ENCODE data around the gene PPOX.
A peak's percentile ranks its signal among the peaks of the same experiment; 100 is the strongest.

Gene PPOX

GRCh38 chr1:161172776-161173376 lies 6.7 kb downstream of the PPOX start:
- no peak overlapping the region for H3K4me3 ChIP-seq (ENCODE audit: low read depth, low read length)
- peak; percentile 100 for DNase-seq (ENCODE audit: low read depth)

GRCh38 chr1:161173711-161174110 lies 7.5 kb downstream of the PPOX start:
- no peak for DNase-seq (ENCODE audit: low read depth)

GRCh38 chr1:161174911-161175310 lies 8.7 kb downstream of the PPOX start:
- no peak overlapping the region for H3K4me3 ChIP-seq (ENCODE audit: low read depth, low read length)
- no peak for DNase-seq (ENCODE audit: low read depth)

More at GRCh38 chr1:161173711-161174110, 7.5 kb downstream of the PPOX start:
- H3K4me3 ChIP-seq (ENCODE audit: low read depth, low read length): no peak overlapping the region

- peak overlapping the region; percentile 89 for H3K4me3 ChIP-seq (ENCODE audit: low read depth, low read length)
- DNase-seq (ENCODE audit: low read depth): no peak
Observed at GRCh38 chr1:161175771-161176453, 9.7 kb downstream of the PPOX start.

- no peak for DNase-seq (ENCODE audit: low read depth)
- H3K4me3 ChIP-seq (ENCODE audit: low read depth, low read length): peak overlapping the region; percentile 89
Observed at GRCh38 chr1:161176468-161177111, 10.4 kb downstream of the PPOX start.

GRCh38 chr1:161177112-161177935 lies 11.1 kb downstream of the PPOX start, which contains the start of gene B4GALT3:
TSS of gene B4GALT3 (minus strand) at chr1:161177507. CDS start at chr1:161176060, 1,447 bp downstream.
- H3K4me3 ChIP-seq (ENCODE audit: low read depth, low read length): peak within 1 kb of the TSS; percentile 89
- DNase-seq (ENCODE audit: low read depth): peak; percentile 41

GRCh38 chr1:161177936-161178244 lies 11.7 kb downstream of the PPOX start:
- no peak for DNase-seq (ENCODE audit: low read depth)
- H3K4me3 ChIP-seq (ENCODE audit: low read depth, low read length): peak overlapping the region; percentile 89

GRCh38 chr1:161179698-161180097 lies 13.5 kb downstream of the PPOX start:
- DNase-seq (ENCODE audit: low read depth): no peak
- H3K4me3 ChIP-seq (ENCODE audit: low read depth, low read length): no peak overlapping the region

- H3K4me3 ChIP-seq (ENCODE audit: low read depth, low read length): no peak overlapping the region
- DNase-seq (ENCODE audit: low read depth): no peak
Observed at GRCh38 chr1:161180639-161181038, 14.4 kb downstream of the PPOX start.

GRCh38 chr1:161182214-161182613 lies 16.0 kb downstream of the PPOX start:
- no peak overlapping the region for H3K4me3 ChIP-seq (ENCODE audit: low read depth, low read length)
- no peak for DNase-seq (ENCODE audit: low read depth)

- DNase-seq (ENCODE audit: low read depth): peak; percentile 54
- no peak overlapping the region for H3K4me3 ChIP-seq (ENCODE audit: low read depth, low read length)
Observed at GRCh38 chr1:161185282-161185682, 19.1 kb downstream of the PPOX start.

GRCh38 chr1:161185732-161186311 lies 19.6 kb downstream of the PPOX start:
- H3K4me3 ChIP-seq (ENCODE audit: low read depth, low read length): no peak overlapping the region
- no peak for DNase-seq (ENCODE audit: low read depth)

GRCh38 chr1:161187311-161187710 lies 21.1 kb downstream of the PPOX start:
- no peak for DNase-seq (ENCODE audit: low read depth)
- no peak overlapping the region for H3K4me3 ChIP-seq (ENCODE audit: low read depth, low read length)

GRCh38 chr1:161188381-161188780 lies 22.2 kb downstream of the PPOX start:
- no peak overlapping the region for H3K4me3 ChIP-seq (ENCODE audit: low read depth, low read length)
- no peak for DNase-seq (ENCODE audit: low read depth)

GRCh38 chr1:161189036-161189435 lies 22.8 kb downstream of the PPOX start:
- H3K4me3 ChIP-seq (ENCODE audit: low read depth, low read length): no peak overlapping the region
- DNase-seq (ENCODE audit: low read depth): no peak

GRCh38 chr1:161190962-161191521 lies 24.8 kb downstream of the PPOX start:
- no peak for DNase-seq (ENCODE audit: low read depth)
- H3K4me3 ChIP-seq (ENCODE audit: low read depth, low read length): no peak overlapping the region

GRCh38 chr1:161191971-161192370 lies 25.7 kb downstream of the PPOX start:
- no peak overlapping the region for H3K4me3 ChIP-seq (ENCODE audit: low read depth, low read length)
- no peak for DNase-seq (ENCODE audit: low read depth)

GRCh38 chr1:161192476-161193465 lies 26.5 kb downstream of the PPOX start:
- H3K4me3 ChIP-seq (ENCODE audit: low read depth, low read length): no peak overlapping the region
- no peak for DNase-seq (ENCODE audit: low read depth)
